Brain microvascular endothelial cell (primary cell): ENCODE results near the gene EDAR.

Experiments used
- DNase-seq: peaks from one replicate; pipeline ENCODE4 v3.0.0-alpha.2; 2020
- H3K27ac ChIP-seq: fragments of 250-450 bp; sonication (Bioruptor Pico); 2 replicates; pipeline ENCODE4 v1.5.1; 2020; ENCODE audit warnings: mild to moderate bottlenecking, moderate library complexity
- H3K27me3 ChIP-seq: fragments of 250-450 bp; sonication (Bioruptor Pico); replicated peaks from 2 replicates; pipeline ENCODE4 v1.5.1; 2020; ENCODE audit warnings: mild to moderate bottlenecking
- H3K36me3 ChIP-seq: fragments of 250-450 bp; sonication (Bioruptor Pico); replicated peaks from 2 replicates; pipeline ENCODE4 v1.5.1; 2020; ENCODE audit warnings: mild to moderate bottlenecking
- H3K4me3 ChIP-seq: 2 replicates; pipeline ENCODE4 v1.5.1; 2011; ENCODE audit warnings: low read depth, mild to moderate bottlenecking, control low read depth, low read length, moderate library complexity
- CTCF ChIP-seq: IDR thresholded peaks from 2 replicates; pipeline ENCODE4 v1.5.1; 2011; ENCODE audit warnings: low read depth, mild to moderate bottlenecking, moderate library complexity, low read length, control low read depth, inconsistent platforms; ENCODE audit errors: missing control alignments
- in situ Hi-C: cut with HindIII; loops from 2 replicates; pipeline ENCODE4 v1.10.0; 2017; ENCODE audit warnings: low sequenced_read_pairs, low pct_ligation_motif_present

Gene EDAR

GRCh38 chr2:108941161-108941665 is 47.8 kb downstream of the EDAR start:
- in situ Hi-C loops: no loop called here
- no peak overlapping the region for H3K4me3 ChIP-seq
- H3K27ac ChIP-seq: no peak overlapping the region
- H3K27me3 ChIP-seq: peaks cover 6% of the 10 kb centered on the region
- H3K36me3 ChIP-seq: no peaks in the 10 kb centered on the region
- DNase-seq: no peak
- no peak for TF ChIP-seq CTCF

DNA sequence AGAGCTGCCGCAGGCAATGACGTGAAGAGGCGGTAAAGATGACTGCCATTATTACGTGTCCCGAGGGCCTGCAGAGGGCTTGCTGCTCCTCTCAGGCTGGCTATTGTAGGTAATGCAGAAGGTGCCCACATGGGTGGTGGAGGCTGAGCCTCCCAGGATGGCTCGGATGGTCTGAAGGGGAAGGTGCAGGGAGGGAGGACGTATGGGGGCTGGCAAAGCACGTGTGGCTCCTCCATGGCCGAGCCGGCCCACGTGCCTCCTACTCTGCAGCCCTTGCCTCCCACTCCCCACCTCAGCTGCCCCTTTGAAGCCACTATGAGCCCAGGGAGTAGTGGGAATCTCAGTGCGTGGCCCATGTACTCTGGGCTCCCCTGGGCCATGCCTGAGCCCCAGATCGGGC is 48.9 kb downstream of the EDAR start:
- in situ Hi-C loops: no loop called here
- H3K4me3 ChIP-seq: no peak overlapping the region
- no peaks in the 10 kb centered on the region for H3K36me3 ChIP-seq
- TF ChIP-seq CTCF: no peak
- no peak for DNase-seq
- no peak overlapping the region for H3K27ac ChIP-seq
- peaks cover 6% of the 10 kb centered on the region for H3K27me3 ChIP-seq

DNA sequence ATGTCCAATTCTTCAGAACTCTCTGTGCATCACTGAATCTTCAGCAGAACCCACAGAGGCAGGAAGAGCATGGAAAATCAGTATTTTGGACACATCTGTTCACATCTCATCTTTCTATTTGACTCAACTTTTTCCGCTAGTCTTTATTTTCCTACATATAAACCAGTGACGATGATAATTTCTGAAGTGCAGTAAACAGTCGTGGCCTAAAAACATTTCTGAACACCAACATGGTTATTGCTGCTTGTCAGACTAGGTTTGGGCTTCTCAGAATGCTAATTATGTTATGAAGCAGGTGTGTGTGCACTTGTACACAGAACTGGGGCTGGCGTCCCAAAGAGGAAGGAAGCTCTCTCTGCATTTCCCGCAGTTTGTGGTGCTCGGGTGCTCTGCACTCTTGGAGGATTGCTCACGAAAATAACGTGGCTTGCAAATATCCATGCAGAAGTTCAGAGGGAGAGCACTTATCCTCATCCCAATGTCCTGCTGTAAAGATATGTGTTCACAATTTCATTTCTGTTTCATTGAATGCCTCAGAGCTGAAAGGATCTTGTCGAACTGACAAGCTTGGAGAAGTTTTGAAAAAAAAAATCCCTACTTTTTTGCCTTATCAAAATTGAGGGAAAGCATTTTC is 50.8 kb downstream of the EDAR start:
- Histone ChIP-seq H3K36me3 (no peaks in the 10 kb centered on the region), H3K27ac (no peak overlapping the region), H3K27me3 (peaks cover 13% of the 10 kb centered on the region), H3K4me3 (no peak overlapping the region)
- in situ Hi-C loops: no loop called here
- no peak for TF ChIP-seq CTCF
- no peak for DNase-seq

GRCh38 chr2:108937367-108938017 is 51.5 kb downstream of the EDAR start:
- Histone ChIP-seq H3K4me3 (no peak overlapping the region), H3K27me3 (peaks cover 16% of the 10 kb centered on the region), H3K36me3 (no peaks in the 10 kb centered on the region), H3K27ac (no peak overlapping the region)
- no peak for TF ChIP-seq CTCF
- no peak for DNase-seq
- in situ Hi-C loops: no loop called here

DNA sequence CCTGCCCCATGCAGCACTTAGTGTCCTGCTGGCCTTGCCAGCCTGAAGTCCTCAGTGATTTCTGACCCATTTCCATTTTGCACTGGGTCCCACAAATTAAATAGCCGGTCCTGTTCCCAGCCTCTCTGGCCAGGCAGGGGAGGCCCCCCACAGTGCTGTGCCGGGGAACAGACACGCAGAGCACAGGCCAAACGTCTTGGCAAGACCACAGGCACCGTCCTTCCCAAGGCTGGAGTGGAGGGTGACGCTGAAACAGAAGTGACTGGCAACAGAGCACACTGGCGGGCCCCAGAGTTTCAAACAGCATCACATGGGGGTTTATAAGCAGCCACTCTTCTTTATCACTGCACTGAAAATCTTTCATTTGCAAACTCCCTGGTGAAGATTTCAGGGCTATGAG is 52.2 kb downstream of the EDAR start:
- Histone ChIP-seq H3K27ac (no peak overlapping the region), H3K27me3 (peaks cover 17% of the 10 kb centered on the region), H3K36me3 (no peaks in the 10 kb centered on the region), H3K4me3 (no peak overlapping the region)
- in situ Hi-C loops: no loop called here
- DNase-seq: no peak
- no peak for TF ChIP-seq CTCF
